Neural cell (in vitro differentiated cells): ENCODE data around the gene COMMD4.

Source experiments
- EP300 ChIP-seq: fragments of 450-650 bp; conservative IDR thresholded peaks from 2 replicates; pipeline ENCODE4 v1.6.1; 2014; ENCODE audit warnings: antibody characterized with exemption, mild to moderate bottlenecking, moderate library complexity; ENCODE audit not compliant: poor library complexity, severe bottlenecking
- EZH2 ChIP-seq: fragments of 200-600, 300-800 bp; shearing (Covaris generic), sonication (generic); IDR thresholded peaks from 2 replicates; pipeline ENCODE4 v1.6.1; 2014; ENCODE audit warnings: antibody characterized with exemption, low read length, borderline replicate concordance, mild to moderate bottlenecking; ENCODE audit not compliant: insufficient read depth, poor library complexity, severe bottlenecking
- MXI1 ChIP-seq: fragments of 450-650 bp; conservative IDR thresholded peaks from 2 replicates; pipeline ENCODE4 v1.6.1; 2014; ENCODE audit warnings: antibody characterized with exemption, mild to moderate bottlenecking; ENCODE audit not compliant: poor library complexity, severe bottlenecking
- POLR2AphosphoS5 ChIP-seq: IDR thresholded peaks from 2 replicates; pipeline ENCODE4 v1.6.1; 2012
- RAD21 ChIP-seq: fragments of 450-650 bp; conservative IDR thresholded peaks from 2 replicates; pipeline ENCODE4 v1.6.1; 2014; ENCODE audit warnings: antibody characterized with exemption, mild to moderate bottlenecking, moderate library complexity
- SMC3 ChIP-seq: fragments of 450-650 bp; conservative IDR thresholded peaks from 2 replicates; pipeline ENCODE4 v1.6.1; 2014; ENCODE audit warnings: antibody characterized with exemption, mild to moderate bottlenecking, moderate library complexity; ENCODE audit not compliant: poor library complexity
- TAF1 ChIP-seq: IDR thresholded peaks from 2 replicates; pipeline ENCODE4 v1.6.1; 2012; ENCODE audit warnings: low read depth
- TF ChIP-seq, protein P1 (sequence below): fragments of 450-650 bp; IDR thresholded peaks from 2 replicates; pipeline ENCODE4 v1.5.1; 2014; ENCODE audit warnings: antibody characterized with exemption, mild to moderate bottlenecking, moderate library complexity; ENCODE audit not compliant: poor library complexity, severe bottlenecking
- TF ChIP-seq, protein P2 (sequence below): IDR thresholded peaks from 2 replicates; pipeline ENCODE4 v1.6.1; 2012; ENCODE audit warnings: borderline replicate concordance

DNA sequence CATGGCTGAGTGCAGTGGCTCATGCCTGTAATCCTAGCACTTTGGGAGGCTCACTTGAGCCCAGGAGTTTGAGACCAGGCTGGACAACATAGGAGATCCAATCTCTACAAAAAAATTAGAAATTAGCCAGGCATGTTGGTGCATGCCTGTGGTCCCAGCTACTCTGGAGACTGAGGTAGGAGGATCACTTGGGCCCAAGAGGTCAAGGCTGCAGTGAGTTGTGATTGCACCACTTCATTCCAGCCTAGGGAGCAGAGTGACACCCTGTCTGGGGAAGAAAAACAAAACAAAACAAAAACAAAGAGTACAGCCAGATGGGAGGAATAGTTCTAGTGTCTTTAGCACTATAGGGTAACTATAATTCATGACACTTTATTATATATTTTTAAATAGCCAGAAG, 26.2 kb upstream of the COMMD4 start:
- TF ChIP-seq, protein P1, sequence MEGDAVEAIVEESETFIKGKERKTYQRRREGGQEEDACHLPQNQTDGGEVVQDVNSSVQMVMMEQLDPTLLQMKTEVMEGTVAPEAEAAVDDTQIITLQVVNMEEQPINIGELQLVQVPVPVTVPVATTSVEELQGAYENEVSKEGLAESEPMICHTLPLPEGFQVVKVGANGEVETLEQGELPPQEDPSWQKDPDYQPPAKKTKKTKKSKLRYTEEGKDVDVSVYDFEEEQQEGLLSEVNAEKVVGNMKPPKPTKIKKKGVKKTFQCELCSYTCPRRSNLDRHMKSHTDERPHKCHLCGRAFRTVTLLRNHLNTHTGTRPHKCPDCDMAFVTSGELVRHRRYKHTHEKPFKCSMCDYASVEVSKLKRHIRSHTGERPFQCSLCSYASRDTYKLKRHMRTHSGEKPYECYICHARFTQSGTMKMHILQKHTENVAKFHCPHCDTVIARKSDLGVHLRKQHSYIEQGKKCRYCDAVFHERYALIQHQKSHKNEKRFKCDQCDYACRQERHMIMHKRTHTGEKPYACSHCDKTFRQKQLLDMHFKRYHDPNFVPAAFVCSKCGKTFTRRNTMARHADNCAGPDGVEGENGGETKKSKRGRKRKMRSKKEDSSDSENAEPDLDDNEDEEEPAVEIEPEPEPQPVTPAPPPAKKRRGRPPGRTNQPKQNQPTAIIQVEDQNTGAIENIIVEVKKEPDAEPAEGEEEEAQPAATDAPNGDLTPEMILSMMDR: no peak
- no peak for TF ChIP-seq EZH2
- TF ChIP-seq EP300: no peak
- no peak for TF ChIP-seq SMC3
- TF ChIP-seq RAD21: no peak
- no peak for TF ChIP-seq POLR2AphosphoS5
- TF ChIP-seq TAF1: no peak
- TF ChIP-seq, protein P2, sequence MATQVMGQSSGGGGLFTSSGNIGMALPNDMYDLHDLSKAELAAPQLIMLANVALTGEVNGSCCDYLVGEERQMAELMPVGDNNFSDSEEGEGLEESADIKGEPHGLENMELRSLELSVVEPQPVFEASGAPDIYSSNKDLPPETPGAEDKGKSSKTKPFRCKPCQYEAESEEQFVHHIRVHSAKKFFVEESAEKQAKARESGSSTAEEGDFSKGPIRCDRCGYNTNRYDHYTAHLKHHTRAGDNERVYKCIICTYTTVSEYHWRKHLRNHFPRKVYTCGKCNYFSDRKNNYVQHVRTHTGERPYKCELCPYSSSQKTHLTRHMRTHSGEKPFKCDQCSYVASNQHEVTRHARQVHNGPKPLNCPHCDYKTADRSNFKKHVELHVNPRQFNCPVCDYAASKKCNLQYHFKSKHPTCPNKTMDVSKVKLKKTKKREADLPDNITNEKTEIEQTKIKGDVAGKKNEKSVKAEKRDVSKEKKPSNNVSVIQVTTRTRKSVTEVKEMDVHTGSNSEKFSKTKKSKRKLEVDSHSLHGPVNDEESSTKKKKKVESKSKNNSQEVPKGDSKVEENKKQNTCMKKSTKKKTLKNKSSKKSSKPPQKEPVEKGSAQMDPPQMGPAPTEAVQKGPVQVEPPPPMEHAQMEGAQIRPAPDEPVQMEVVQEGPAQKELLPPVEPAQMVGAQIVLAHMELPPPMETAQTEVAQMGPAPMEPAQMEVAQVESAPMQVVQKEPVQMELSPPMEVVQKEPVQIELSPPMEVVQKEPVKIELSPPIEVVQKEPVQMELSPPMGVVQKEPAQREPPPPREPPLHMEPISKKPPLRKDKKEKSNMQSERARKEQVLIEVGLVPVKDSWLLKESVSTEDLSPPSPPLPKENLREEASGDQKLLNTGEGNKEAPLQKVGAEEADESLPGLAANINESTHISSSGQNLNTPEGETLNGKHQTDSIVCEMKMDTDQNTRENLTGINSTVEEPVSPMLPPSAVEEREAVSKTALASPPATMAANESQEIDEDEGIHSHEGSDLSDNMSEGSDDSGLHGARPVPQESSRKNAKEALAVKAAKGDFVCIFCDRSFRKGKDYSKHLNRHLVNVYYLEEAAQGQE: no peak
- no peak for TF ChIP-seq MXI1
